ENCODE results near the gene COG8. TPM values are rescaled to one million over a fixed set of nuclear protein-coding genes. Genes with fewer than 3 reads are reported as not detected.

Gene COG8
- total RNA-seq, 1 donor from 2014 or later: 31.1 TPM

- intact Hi-C loops (cut with DNase I): no loop called here
- no peak overlapping the region for H3K27ac ChIP-seq
Measured at GRCh38 chr16:69277413-69277812, 62.0 kb downstream of the COG8 start.

More at GRCh38 chr16:69277413-69277812, 62.0 kb downstream of the COG8 start:
- H3K4me3 ChIP-seq: no peak overlapping the region
- H3K4me1 ChIP-seq: peaks cover 12% of the 10 kb centered on the region
- DNase-seq (no peak), ATAC-seq (no peak)
- H3K36me3 ChIP-seq: peaks cover 6% of the 10 kb centered on the region
- no peaks in the 10 kb centered on the region for H3K27me3 ChIP-seq (ENCODE audit: low read depth)
- no peaks in the 10 kb centered on the region for H3K9me3 ChIP-seq
- no peak for TF ChIP-seq CTCF (IDR thresholded peaks at IDR 0.05)

Other genes with a start within 250 kb of the COG8 start
- gene HAS3, start 233.9 kb downstream of the COG8 start, total RNA-seq: 12.6 TPM
- gene CHTF8, start 207.0 kb downstream of the COG8 start, total RNA-seq: 126 TPM
- gene UTP4, start 206.9 kb downstream of the COG8 start, total RNA-seq: 26.4 TPM
- 36.1 TPM for gene SNTB2, start 152.4 kb downstream of the COG8 start, total RNA-seq
- gene VPS4A, start 28.2 kb downstream of the COG8 start, total RNA-seq: 24.5 TPM
- 6.3 TPM for gene PDF, start 9.0 kb downstream of the COG8 start, total RNA-seq
- gene NIP7, start 208 bp upstream of the COG8 start, total RNA-seq: 18.7 TPM
- 0.77 TPM for gene TMED6, start 12.2 kb upstream of the COG8 start, total RNA-seq
- gene TERF2, start 46.4 kb upstream of the COG8 start, total RNA-seq: 30.1 TPM
- 78.2 TPM for gene CYB5B, start 85.1 kb upstream of the COG8 start, total RNA-seq
- 56.7 TPM for gene NFAT5, start 226.4 kb upstream of the COG8 start, total RNA-seq